K562 (cell line): ENCODE data around the gene IGFALS.

Experiments used
- CTCF ChIP-seq, 3 experiments: IDR thresholded peaks in 2 of 3; conservative IDR thresholded peaks in 1 of 3; 2 replicates each; pipeline ENCODE4 v1.5.1; 2011 to 2012; ENCODE audit warnings: low read length in 3 of 3, mild to moderate bottlenecking in 3 of 3, control low read depth in 2 of 3, improper control_type of control experiment in 1 of 3, inconsistent platforms in 1 of 3, low read depth in 1 of 3, mixed read lengths in 1 of 3, moderate library complexity in 1 of 3; ENCODE audit not compliant: insufficient read depth in 2 of 3
- ELK1 ChIP-seq: sonication (generic); formaldehyde crosslinking; IDR thresholded peaks from 2 replicates; pipeline ENCODE4 v1.8.1; 2022; ENCODE audit warnings: missing genetic modification reagents
- EZH2 ChIP-seq: IDR thresholded peaks from 2 replicates; pipeline ENCODE4 v1.6.1; 2012; ENCODE audit warnings: low read depth, mild to moderate bottlenecking, inconsistent platforms, low read length, borderline replicate concordance
- HOMEZ ChIP-seq: fragments of 250-450 bp; sonication (Bioruptor Pico); IDR thresholded peaks from 2 replicates; pipeline ENCODE4 v1.4.0; 2020; ENCODE audit warnings: mild to moderate bottlenecking, moderate library complexity
- LARP7 ChIP-seq: fragments of 450-650 bp; IDR thresholded peaks from 2 replicates; pipeline ENCODE4 v1.6.1; 2016
- POLR2AphosphoS2 ChIP-seq: IDR thresholded peaks from 2 replicates; pipeline ENCODE4 v1.6.1; 2012; ENCODE audit warnings: low read length, improper control_type of control experiment
- POLR2AphosphoS5 ChIP-seq: IDR thresholded peaks from 2 replicates; pipeline ENCODE4 v1.6.1; 2011; ENCODE audit warnings: mild to moderate bottlenecking, low read depth, low read length, moderate library complexity; ENCODE audit not compliant: control insufficient read depth, insufficient read depth
- TCF7L2 ChIP-seq: fragments of 150-350 bp; IDR thresholded peaks from 2 replicates; pipeline ENCODE4 v1.6.1; 2016; ENCODE audit warnings: low read depth, mild to moderate bottlenecking, low read length, moderate library complexity
- ZNF24 ChIP-seq: fragments of 450-650 bp; IDR thresholded peaks from 2 replicates; pipeline ENCODE4 v1.6.1; 2016
- TF ChIP-seq, protein P1 (sequence below): sonication (generic); formaldehyde crosslinking; IDR thresholded peaks from 2 replicates; pipeline ENCODE4 v1.8.1; 2023; ENCODE audit warnings: missing genetic modification reagents, mild to moderate bottlenecking, borderline replicate concordance

DNA sequence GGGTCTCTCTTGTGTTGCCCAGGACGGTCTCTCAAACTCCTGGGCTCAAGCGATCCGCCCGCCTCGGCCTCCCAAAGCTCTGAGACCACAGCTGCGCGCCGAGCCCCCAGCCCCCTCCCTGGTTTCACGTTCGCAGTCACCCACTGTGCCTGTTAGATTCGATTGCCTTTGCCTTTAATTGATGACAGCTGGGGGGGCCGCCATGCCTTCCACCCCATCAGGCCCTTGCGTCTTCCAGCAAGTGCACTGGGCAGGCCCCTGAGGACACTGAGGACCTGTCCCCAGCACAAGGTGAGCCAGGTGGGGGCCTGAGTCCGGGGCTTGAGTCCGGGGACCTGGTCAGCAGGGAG lies 3.3 kb downstream of the IGFALS start:
- TF ChIP-seq TCF7L2 (no peak), POLR2AphosphoS5 (no peak), ZNF24 (no peak), HOMEZ (CRISPR knock-in tag) (no peak), POLR2AphosphoS2 (no peak), CTCF (IDR thresholded peaks at IDR 0.05 in 2 of 3, conservative IDR thresholded peaks at IDR 0.05 in 1 of 3; ENCODE audit: insufficient read depth in 2 of 3, low read depth in 1 of 3, low read length in 3 of 3) (no peak), EZH2 (no peak), LARP7 (no peak), ELK1 (CRISPR knock-in tag) (no peak)
- TF ChIP-seq, protein P1, sequence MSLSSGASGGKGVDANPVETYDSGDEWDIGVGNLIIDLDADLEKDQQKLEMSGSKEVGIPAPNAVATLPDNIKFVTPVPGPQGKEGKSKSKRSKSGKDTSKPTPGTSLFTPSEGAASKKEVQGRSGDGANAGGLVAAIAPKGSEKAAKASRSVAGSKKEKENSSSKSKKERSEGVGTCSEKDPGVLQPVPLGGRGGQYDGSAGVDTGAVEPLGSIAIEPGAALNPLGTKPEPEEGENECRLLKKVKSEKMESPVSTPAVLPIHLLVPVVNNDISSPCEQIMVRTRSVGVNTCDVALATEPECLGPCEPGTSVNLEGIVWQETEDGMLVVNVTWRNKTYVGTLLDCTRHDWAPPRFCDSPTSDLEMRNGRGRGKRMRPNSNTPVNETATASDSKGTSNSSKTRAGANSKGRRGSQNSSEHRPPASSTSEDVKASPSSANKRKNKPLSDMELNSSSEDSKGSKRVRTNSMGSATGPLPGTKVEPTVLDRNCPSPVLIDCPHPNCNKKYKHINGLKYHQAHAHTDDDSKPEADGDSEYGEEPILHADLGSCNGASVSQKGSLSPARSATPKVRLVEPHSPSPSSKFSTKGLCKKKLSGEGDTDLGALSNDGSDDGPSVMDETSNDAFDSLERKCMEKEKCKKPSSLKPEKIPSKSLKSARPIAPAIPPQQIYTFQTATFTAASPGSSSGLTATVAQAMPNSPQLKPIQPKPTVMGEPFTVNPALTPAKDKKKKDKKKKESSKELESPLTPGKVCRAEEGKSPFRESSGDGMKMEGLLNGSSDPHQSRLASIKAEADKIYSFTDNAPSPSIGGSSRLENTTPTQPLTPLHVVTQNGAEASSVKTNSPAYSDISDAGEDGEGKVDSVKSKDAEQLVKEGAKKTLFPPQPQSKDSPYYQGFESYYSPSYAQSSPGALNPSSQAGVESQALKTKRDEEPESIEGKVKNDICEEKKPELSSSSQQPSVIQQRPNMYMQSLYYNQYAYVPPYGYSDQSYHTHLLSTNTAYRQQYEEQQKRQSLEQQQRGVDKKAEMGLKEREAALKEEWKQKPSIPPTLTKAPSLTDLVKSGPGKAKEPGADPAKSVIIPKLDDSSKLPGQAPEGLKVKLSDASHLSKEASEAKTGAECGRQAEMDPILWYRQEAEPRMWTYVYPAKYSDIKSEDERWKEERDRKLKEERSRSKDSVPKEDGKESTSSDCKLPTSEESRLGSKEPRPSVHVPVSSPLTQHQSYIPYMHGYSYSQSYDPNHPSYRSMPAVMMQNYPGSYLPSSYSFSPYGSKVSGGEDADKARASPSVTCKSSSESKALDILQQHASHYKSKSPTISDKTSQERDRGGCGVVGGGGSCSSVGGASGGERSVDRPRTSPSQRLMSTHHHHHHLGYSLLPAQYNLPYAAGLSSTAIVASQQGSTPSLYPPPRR (CRISPR knock-in tag), result no peak
